Central memory CD4-positive, alpha-beta T cell (primary cell): Measurements from ENCODE around the gene OTOR.

ENCODE experiments used
- DNase-seq: peaks from one replicate; pipeline ENCODE4 v3.0.0; 2022
- total RNA-seq, 3 experiments: gene quantifications; one replicate each; lab custom pipeline; 2026; lab: John Stamatoyannopoulos, UW

OTOR gene, protein sequence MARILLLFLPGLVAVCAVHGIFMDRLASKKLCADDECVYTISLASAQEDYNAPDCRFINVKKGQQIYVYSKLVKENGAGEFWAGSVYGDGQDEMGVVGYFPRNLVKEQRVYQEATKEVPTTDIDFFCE
- 0 reads per million in 3 experiments for total RNA-seq

DNA sequence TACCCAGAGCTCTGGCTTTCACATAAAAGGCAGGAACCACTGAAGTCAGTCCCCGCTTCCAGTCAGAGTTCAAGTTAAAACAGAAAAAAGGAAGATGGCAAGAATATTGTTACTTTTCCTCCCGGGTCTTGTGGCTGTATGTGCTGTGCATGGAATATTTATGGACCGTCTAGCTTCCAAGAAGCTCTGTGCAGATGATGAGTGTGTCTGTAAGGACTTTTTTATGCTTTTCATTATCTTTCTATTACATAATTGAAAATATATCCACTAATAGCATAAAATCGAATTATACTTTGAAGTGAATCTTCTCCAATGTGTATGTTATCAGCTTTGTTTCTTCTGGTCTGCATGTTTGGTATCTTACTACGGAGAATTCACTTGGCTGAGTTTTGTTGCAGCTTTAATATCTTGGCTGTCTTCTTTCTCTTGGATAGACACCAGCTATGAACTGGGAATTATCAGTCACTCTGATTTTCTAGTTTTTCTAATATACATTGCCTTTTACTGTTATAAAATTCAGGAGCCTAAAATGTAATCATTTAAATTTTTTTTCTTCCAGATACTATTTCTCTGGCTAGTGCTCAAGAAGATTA is at the start of gene OTOR:
Gene OTOR, plus strand, starts transcription at position 51 of the 593 bp plus-strand sequence. Its CDS starts 44 bp downstream, at position 95.
- DNase-seq, result no peak

DNA sequence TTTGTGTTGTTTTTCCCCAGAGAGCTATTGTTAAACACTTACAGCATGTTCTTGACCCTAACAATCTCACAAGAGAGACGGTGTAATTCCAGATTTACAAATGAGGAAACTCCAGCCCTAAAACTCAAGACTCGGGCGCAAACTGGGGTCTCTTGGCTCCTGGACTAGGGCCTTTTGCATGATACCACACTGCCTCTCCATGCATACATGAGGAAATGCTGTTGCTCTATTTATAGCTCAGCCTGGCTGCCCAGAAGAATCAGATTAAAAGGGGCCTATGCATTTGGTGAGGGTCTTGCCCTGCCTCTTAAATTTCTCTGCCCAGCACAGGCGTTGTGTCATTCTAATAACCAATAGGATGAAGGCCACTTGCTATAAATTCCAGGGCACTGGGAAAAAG is 48.9 kb upstream of the OTOR start:
- no peak for DNase-seq

DNA sequence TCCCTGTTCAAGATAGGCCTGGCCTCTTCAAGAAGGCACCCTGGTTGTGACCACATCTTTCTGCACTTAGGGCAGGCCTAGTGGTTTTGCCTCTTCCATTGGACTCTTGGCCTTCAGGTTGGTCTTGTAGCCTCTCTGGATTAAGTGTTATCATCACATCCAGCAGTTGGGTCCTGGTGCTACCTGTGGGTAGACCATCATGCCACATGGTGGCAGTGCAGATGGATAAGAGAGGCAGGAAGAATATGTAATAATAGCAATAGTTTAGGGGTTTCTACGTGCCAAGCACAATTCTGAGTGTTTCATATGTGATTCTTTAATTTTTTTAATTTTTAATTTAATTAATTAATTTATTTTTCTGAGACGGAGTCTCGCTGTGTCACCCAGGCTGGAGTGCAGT is 46.9 kb upstream of the OTOR start:
- DNase-seq, result peak; percentile 18

DNA sequence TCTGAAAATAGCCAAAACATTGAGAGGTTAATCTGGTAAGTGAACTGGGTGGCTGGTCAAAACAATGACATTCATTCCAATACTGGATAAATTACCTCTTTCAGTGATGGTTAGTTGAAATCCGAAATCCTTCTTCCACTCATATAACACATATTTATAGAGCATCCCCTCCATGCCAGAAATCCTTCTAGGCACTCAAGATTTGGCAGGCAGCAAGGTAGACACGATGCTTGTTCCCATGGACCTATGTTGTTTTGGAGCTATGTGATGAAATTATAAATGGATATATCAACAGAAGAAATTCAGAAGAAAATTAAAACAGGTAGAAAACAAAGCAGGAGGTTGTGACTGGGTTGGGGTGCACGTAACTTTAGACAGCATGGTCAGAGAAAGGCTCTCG is 44.6 kb upstream of the OTOR start:
- no peak for DNase-seq

DNA sequence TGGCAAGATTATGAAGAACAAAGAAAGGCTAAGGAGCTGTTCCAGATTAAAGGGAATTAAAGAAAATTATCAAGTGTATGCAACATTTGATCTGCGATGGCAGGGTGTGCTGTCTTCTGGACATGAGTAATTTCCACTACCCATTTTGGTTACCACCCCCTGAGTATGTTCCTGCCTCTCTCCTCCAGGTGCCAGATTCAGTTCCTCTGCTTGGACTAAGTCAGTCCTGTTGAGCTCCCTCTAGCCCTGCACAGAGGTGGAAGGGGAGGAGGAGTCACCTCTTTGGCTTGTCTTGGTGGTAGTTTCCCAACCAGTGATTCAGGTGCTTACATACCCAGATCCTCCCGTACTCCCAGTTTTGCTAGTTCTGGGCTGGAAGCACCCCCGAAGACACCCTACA is 40.5 kb upstream of the OTOR start:
- no peak for DNase-seq

DNA sequence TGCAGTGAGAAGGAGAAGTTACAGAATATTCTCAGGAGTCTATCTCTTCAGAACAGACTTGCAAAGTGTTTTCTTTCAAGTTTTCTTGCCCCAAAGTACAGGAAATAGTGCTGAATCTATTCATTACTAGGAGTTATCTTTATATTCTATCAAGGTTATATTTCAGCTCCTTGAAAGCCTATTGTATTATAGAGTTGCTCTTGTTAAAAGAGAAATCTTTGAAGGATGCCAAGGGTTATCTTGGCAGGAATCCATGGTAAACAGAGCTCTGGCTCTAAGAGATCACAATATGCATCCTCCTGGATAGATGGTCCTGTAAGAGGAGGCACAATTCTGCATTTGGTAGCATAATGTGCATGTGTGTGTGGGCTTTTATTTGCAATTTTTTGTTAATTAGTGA is 39.6 kb upstream of the OTOR start:
- DNase-seq, result no peak

DNA sequence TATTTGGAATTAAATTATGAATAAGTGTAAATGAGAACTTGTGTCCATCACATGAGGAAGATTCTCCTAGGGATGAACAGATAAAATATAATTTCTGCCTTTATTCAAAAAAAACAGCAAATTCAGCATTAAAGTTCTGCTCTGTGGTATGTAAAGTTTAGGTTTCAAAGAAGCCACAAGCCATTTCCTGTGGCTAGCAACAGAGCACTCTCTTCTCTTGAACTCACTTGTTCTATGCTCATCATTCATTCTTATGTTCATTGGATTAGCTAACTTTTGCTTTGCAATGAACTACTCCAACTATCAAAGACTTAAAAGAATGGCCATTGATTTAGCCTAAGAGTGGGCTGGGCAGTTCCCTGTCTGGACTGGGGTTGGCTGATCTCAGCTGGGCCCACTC is 39.1 kb upstream of the OTOR start:
- peak; percentile 59 for DNase-seq

DNA sequence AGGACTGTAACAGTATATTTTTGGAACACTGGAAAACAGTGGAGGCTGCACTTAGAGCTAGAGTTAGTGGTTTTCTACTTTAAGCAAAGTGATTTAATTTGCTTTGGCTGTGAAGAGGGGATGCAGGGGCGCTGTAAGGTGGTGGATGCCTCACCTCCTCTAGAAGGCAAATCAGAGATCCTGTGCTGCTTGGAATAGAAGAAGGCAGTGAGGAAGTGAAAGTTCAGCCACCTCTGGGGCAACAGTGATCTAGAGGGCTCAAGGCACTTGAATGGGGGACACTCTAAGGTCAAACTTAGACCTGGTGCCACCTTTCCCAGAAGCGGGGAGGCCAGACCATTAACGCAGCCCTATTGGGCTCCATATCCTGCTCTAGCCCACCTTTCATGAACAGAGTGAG is 37.4 kb upstream of the OTOR start:
- no peak for DNase-seq

DNA sequence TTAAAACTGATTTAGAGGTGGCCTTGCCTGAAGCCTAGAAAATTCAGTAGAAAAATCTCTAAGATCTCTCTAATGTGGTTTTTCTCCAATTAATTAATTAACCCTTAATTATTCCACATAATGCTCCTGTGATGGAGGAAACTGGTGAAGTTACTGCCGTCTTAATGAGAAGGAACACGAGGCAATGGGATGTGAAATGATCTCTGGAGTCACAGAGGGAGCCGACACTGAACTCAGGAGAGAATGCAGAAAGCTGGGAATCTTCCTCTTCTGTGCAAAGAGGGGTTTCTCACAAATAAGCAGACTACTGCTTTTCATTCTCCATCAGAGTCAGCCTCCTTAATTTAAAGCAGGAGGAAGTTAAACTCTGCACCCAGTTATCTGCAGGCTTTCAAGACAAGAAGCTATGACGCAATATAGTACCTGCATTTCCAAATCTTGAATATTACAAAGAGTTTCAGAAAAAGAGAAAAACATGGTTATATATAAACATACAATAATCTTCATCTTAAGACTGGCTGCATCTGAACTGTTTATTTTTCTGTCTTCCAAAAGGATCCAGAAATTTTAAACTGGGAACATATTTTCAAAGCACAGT is 36.4 kb upstream of the OTOR start:
- DNase-seq, result no peak

DNA sequence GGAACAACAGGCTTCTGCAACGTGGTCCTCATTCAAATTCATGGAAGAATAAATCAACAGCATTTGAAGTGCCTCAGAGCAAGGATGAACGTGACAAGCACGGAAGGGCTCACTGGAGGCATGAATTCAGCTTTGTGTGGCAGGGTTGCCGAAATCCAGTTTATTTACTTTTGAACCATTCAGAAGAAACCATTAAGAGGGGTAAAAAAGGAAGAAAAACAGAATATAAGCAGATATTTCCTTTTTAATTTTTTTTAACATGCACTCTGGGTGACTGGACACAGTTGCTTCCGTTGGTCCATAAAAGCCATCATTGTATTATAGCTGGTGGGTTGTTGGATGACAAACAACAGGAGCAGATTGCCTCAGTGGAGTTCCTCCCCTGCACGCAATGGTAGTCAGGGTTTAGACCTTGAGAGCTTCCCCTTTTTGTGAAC is 35.6 kb upstream of the OTOR start:
- no peak for DNase-seq

DNA sequence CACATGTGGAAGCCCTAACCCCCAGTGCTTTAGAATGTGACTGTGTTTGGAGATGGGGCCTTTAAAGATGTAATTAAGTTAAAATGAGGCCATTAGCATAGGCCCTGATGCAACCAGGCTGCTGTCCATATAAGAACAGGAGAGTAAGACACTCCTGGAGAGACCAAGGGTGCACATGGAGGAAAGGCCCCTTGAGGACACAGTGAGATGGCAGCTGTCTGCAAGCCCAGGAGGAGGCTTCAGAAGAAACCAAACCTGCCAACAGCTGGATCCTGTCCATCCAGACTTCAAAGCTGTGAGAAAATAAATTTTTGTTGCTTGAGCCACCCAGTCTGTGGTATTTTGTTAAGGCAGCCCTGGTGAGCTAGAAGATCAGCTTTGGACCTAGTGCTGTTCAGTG is 35.1 kb upstream of the OTOR start:
- no peak for DNase-seq

DNA sequence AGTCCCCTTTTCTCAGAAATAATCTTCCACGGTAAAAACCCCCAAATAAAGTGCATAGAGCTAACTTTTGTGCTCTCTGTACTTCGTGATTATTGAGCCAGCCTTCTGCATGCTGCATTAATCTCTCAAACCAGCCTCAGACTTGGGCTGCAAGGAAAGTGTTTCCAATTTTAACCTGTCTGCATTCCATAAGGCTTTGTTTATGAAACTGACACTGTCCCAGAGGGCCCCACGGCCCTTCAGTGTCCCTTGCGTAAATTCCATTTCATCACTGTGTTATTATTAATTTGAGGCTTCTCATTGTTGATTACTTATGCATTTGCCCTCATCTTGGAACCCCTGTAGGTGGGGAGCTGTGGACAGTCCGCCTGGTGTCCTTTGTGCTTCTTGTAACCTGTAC is 33.9 kb upstream of the OTOR start:
- DNase-seq, result no peak

DNA sequence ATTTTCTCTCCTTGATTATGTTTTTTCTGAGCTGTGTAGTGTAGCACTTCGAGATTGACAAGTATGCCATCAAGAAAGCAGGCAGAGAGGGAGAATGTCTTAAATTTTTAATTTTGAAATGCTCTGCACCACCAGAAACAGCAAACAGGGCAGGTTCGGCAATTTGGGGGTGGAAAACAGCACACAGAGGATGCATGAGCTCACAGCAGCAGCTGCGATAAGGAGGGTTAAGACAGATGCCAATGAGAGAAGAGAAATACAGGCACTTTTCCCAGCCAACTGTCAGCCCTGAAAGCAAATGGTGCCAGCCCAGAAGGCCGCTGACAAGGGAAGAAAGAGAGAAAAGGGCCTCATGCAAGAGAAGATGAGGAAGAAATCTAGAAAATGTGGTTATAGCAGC is 33.4 kb upstream of the OTOR start:
- DNase-seq, result no peak

DNA sequence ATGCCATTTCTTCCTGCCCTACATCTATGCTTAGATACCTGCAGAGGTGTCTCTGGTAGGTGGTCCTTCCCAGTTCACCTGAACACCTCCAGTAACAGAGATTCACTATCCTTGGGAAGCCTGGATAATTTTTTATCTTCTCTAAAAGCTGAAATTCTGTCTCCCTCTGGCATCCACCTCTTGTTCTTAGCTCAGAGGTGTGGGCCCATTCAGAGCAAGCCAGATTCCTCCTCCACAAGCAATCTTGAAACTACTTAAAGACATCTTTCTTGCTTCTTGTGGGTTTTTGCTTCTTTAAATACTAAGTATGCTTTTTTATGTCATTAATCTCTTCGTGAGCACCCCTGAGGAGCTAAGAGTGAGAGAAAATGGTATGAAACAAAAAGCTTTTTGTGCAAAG is 28.7 kb upstream of the OTOR start:
- no peak for DNase-seq

DNA sequence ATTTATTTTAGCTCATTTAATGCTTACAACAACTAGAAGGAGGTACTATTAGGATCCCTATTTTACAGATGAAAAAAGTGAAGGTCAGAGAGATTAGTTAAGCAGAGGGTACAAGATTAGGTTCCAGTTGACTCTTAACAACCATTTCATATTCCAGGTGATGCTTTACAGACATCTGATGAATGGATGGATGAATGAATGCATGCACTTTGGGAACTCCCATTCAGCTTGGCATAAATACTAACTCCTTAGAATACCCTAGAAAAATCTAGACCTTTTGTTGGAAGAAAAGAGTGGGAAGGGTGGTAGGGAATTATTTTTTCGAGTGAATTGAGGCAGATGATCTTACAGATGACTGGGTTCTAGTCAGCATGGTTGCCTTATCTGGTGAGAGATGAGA is 19.1 kb upstream of the OTOR start:
- no peak for DNase-seq

DNA sequence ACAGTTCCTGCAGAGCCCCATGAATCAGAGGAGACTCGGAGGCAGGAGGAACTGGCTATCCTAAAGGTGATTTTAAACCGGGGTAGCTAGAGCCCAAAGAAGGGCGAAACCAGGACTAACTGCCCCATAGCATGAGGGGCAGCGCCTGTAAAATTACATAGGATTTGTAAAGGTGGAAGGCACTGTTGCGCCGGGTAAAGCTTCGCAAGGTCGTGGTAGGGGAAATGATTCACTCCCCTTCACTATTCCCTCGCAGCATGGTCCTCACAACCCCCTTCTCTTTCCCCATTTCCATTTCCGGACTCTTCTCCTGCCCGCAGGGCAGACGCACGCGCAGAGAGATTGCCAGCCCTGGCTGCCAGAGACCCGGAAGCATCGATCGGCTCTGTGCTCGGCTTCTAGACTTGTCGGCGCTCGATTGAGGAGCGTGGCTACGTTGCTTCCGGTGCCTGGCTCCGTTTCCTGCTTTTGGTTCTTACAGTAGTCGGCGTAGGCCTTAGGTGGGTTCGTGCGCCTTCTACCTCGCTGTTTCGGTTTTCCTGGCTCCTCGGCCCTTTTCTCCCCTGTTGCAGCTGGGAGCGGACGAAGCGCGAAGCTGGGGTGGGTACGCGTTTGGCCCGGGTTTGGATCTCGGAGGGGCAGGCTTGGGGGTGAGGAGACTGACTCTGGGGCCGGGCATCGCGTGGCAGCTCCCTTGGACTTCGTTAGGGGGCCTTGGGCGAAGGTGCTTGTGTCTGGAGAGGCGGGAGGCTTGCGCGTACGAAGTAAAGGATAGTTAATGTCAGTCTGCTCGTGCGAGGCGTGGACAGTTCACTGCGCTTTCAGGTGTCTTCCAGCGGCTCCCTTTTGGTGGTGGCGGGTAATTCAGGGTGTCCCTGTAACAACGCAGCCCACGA is 18.3 kb upstream of the OTOR start, which contains the start of gene SNRPB2:
Gene SNRPB2, plus strand, starts transcription at position 462 of the 896 bp plus-strand sequence. CDS start 1,677 bp downstream, outside the sequence.
- peak; percentile 90 for DNase-seq

DNA sequence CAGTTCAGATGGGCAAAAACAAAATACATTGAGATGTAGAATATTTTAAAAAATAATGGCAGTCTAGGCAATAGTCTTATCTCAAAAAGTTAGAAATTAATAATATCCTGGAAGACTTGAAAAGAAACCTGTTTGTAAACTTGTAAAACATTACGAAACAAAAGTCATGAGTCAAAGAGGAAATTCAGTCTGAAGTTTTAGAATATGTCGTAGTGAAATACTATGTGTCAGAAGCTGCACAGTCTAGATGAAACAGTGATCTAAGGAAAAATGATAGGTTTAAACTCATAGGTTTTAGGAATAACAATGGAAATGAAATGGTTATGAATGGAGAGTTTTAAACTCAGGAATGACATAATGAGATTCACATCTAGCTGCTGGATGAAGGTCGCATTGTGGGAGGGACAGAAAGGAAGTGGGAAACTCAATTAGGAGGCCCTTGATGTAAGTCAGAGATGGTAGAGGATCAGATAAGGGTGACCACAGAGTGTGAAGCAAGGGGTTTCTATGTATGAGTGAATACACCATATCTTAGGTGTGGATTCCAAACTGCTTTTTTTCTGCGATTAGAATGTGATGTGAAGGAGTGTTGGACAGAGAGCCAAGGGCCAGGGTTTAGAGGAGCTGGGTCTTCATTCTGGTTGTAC is 15.5 kb upstream of the OTOR start:
- peak; percentile 28 for DNase-seq

DNA sequence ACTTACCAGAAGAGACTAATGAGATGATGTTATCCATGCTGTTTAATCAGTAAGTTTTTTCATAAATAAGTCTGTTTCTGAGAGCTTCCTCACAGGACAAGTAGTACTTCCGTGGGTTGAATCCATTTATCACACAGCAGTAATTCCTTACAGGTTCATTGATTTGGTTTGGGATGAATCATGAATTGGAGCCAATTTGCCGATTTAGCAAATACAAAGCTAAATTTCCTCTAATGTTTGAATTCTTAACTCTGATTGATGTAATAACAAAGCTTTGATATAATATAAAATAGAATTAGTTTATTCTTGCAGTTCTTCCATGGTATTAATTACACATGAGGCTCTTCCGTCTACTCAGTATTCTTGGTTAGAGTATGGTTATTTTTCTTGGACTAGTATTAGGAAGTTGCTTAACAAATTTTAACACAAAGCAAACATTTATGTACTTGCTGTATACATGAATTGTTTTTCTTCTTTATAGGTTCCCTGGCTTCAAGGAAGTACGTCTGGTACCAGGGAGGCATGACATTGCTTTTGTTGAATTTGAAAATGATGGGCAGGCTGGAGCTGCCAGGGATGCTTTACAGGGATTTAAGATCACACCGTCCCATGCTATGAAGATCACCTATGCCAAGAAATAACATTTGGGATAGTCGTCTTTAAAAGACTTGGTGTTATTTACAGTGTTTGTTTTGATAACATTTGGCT is 7.6 kb upstream of the OTOR start:
- no peak for DNase-seq

DNA sequence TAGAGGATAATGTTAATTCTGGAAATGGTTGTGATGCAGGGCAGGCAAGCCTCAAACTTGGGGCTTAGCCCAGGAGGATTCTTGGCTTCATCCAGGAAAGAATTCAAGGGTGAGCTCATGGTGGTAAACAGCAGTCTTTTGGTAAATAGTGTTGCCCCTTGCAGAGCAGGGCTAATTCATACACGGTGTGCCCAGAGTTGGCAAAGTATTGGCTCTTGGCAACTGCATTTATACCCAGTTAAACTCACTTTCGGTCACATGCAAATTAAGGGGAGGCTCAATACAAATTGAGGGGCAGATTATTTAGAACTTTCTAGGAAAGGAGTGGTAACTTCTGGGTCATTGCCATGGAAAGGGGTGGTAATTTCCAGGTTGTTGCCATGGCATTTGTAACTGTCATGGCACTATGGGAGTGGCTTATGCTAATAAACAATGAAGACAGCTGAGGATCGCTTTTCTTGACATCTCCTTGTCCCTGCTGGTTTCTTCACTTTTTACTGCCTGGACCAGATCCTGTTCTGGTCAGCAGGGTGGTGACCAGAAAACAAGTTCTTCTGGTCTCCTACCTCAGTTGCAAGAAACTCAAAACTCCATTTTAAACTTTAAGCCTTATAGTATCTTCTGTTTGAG is 3.9 kb upstream of the OTOR start:
- DNase-seq, result no peak

DNA sequence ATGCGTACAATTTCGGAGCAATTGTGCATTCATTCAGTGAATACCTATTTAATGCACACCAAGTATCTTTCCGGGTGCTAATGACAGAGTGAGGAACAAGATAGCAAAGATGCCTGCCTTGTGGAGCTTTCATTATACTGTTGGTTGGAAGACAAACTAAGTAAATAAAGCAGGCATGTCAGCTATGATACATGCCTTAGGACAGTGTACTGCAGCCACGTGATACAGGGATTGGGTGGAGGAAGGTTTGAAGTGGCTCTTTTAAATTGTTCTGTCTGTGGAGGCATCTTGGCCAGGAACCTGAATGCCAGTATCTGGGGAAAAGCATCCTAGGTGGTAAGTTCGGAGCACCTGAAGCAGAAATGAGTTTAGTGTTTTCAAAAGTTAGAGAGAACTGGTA is 3.0 kb upstream of the OTOR start:
- no peak for DNase-seq

DNA sequence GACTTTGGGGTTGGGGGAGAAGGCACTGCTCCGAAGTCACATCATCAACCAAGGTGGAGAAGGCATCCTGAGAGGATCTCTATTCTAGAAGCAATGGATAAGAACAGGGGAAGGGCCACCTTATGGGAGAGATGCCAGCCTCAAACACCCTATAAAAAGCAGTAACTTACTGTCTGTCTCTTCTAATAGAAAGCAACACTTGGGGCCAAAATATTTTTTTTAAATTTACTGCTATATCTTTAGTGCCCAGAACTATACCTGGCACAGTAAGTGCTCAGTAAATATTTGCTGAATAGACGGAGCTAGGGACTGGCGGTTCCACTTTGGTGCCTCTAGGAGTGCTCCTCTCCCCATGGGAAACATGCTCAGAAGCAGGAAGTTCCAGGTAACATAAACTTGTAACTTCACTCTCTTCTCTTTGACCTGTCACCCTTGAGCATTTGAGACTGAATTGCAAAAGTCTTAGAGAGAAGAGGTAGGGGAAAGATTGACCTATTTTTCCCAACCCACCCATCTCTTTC is 807 bp upstream of the OTOR start:
- DNase-seq, result no peak

DNA sequence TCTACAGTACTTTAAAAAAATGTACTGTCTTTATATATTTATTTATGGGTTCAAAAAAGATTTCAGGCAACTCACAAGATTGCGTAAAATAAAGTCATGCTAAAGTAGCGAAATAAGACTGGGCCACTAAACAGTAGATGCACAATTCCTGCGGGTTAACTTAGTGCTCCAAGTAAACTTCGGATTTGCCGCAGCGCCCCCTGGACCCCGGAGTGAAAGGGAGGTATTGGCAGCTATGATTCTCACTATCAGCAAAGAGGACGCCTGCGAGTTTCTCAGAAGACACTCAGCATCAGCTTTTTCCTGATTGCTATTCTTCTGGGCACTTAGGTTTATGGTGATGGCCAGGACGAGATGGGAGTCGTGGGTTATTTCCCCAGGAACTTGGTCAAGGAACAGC is 1.4 kb downstream of the OTOR start:
- no peak for DNase-seq
